Activated gamma-delta T cell treated with anti-CD3 and anti-CD28 coated beads, Interleukin-2, amount 50 U/mL, for 16 hours (primary cell): ENCODE results near the gene PRKCD.
"Not testable (repeated sequence)": the region's sequence is repeated elsewhere in the genome, so short reads cannot be mapped to it uniquely, and the experiment has no call there.

ENCODE experiments used
- DNase-seq: peaks from one replicate; pipeline ENCODE4 v3.0.0-alpha.2; 2020; ENCODE audit warnings: low read depth

Gene PRKCD

GRCh38 chr3:53139906-53140846 lies 20.8 kb upstream of the PRKCD start:
- DNase-seq, result no peak

DNA sequence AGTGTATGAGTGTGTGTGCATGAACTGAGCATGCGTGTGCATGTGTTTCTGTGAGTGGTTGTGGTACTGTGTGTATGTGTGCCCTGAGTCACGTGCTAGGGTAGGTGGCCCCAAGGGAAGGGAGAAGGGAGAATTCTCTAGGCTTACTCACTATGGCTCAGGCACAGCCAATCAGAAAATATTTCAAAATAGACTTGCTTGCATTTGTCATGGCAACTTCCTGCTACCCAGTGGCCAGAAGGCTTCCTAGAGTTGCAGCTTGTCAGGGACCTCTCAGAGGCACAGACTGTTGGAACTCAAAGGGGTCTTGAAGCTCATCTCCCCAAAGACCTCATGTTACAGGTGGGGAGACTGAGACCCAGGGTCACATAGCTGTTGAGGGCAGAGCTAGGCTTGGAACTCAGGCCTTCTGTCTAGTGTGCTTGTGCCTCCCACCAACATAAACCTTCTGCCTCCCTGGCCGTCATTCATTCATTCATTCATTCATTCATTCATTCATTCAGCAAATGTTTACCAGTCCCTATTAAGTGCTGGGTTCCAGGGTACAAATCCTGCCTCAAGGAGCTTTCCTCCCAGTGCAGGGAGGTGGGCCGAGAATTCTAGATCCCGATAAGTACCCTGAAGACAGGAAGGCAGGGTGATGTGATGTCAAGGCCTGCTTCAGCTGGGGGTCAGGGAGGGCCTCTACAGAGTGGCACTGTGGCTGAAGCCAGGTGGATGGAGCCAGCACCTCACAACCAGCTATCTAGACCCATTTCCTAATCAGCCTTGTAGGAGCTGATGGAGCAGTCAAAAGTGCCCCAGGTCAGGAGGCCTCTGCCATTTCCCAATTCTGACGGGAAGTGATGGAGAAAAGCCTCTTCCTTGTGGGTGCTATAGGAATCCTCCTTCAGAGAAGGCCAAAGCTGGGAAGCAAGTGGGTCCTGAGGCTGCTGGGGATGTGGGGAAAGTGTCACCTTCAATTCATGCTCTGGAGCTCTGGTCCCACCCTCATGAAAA lies 19.9 kb upstream of the PRKCD start:
- DNase-seq, result no peak

GRCh38 chr3:53142986-53143385 lies 18.0 kb upstream of the PRKCD start:
- no peak for DNase-seq

DNA sequence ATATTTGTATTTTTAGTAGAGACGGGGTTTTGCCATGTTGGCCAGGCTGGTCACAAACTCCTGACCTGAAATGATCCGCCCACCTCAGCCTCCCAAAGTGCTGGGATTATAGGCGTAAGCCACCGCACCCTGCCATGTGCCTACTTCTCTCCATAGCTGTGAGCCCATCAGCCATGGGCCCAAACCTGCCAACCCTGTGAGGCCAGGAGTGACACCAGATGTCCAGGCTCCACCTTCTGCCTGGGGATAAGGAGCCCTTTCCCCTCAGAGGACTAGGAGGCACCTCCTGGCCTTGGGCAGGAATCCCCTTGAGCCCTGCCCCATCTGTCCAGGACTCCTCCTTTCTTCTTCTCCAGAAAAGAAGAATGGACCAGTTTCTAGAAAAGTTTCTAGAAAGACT lies 16.6 kb upstream of the PRKCD start:
- DNase-seq, result no peak

GRCh38 chr3:53144862-53145712 lies 15.9 kb upstream of the PRKCD start:
- DNase-seq, result no peak

- no peak for DNase-seq
These were observed 15.3 kb upstream of the PRKCD start for GRCh38 chr3:53145713-53146080.

GRCh38 chr3:53146319-53146891 lies 14.6 kb upstream of the PRKCD start:
- no peak for DNase-seq

DNA sequence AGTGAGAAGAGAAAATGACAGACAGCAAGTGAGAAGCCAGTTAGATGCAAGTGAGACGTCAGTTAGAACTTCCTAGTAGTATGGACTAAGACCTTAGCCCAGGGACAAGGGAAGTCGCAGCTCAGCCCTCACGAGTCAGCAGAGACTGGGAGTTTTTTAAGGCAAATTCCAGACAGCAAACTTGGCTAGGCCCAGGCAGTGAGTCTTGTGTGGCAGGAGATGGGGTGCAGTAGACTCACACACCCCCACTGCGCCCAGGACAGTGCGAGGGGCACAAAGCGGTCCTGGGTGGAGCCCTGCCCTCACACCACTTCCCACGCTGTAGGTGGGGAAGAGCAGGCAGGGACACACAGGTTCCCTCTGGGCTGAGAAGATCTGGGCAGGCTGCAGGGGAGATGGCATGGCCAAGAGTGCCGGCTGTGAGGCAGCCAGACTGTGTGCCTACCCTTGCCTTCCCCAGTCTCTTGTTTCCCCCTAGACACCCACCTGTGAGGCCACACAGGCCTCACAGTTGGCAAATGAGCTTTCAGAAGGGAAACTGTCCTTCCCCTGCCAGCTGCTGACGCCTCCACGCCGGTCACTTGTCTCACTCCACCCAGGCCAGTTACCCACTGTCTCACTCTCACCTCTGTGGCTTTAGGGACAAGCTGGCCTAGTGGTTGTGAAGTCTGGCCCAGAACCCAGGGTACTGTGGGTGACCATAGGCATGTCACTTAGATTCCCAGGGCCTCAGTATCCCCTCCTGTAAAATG lies 13.7 kb upstream of the PRKCD start:
- no peak for DNase-seq

DNA sequence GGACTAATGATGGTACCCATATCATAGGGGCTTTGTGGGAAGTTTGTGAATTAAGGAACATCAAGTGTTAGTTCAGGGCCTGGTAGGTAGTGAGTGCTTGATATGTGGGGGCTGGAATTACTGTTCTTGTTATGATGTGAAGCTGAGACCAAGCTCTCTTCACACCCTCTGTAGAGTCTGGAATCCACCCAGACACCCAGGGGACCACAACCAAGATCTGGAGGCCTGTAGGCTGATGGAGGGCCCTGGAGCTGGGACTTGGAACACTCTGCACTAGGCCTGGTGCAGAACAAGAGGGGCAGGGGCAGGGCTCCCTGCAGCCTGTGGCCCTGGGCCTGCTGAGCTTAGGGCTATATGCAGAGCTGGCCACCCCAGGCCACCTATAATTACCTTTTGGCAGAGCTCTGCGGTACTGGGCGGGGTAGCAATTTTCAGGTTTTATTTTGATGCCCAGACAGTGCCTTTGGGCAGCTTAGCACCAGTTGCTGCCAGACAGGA lies 13.1 kb upstream of the PRKCD start:
- DNase-seq, result no peak

DNA sequence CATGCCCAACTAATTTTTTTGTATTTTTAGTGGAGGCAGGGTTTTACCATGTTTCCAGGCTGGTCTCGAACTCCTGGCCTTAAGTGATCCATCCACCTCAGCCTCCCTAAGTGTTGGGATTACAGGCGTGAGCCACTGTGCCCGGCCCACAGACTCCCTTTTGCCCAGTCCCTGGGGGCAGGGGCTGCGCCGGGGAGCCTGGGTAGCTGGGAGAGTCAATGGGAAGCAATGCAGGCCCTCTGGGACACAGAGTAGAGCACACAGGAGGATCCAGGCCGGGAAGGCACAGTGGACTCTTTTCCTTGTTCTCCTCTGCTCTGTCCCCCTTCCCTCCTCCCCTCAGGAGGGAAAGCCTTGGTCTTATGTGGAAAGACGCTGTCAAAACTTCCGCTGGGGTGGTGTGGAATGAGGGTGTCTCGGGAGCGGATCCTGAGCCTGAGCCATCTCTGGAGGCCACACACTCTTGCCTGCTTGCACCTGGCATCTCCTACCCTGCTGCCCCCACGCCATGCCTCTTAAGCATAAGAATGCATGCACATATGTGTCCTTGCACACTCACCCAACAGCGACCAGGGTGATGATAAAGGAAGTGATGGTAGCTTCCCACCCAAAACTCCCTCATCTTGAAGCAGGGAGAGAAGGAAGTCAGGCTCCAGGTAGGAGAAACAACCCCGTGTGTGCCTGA lies 11.9 kb upstream of the PRKCD start:
- DNase-seq, result no peak

- no peak for DNase-seq
These were observed 11.3 kb upstream of the PRKCD start for GRCh38 chr3:53149699-53150098.

GRCh38 chr3:53150247-53151085 lies 10.5 kb upstream of the PRKCD start:
- no peak for DNase-seq

DNA sequence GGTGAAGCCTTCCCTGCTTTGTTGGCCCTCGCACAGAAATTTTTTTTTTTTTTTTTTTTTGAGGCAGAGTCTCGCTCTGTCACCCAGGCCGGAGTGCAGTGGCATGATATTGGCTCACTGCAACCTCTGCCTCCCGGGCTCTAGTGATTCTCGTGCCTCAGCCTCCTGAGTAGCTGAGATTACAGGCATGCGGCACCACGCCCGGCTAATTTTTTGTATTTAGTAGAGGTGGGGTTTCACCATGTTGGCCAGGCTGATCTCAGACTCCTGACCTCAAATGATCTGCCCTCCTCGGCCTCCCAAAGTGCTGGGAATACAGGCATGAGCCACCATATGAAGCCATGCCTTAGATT lies 9.9 kb upstream of the PRKCD start:
- DNase-seq, result not testable (repeated sequence)

- DNase-seq, result no peak
These were observed 9.5 kb upstream of the PRKCD start for GRCh38 chr3:53151465-53151864.

GRCh38 chr3:53151870-53152660 lies 8.9 kb upstream of the PRKCD start:
- DNase-seq, result no peak

DNA sequence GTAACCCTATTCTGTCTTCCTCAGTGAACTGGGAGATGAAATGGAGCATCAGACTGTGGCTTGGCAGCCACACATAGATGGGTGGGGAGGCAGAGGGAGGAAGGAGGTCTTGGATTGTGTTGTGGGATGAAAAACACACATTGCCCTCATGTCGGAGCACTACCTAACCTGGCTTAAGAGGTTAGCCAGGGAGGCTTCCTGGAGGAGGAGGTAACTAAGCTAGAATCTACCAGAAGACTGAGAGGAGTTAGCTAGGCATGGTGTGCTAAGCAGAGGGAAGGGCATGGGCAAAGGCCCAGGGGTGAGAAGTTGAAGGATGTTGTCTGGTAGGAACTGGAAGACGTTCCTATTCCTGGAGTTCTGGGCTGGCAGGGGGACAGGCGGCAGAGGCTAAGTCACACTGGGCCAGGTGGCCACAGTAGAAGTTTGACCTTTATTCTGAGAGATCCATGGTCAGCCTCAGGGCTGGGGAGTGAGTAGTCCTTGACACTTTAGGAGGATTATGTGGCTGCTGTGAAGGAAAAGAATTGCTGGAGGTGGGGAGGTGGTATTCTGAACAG lies 7.7 kb upstream of the PRKCD start:
- no peak for DNase-seq

- no peak for DNase-seq
These were observed 7.0 kb upstream of the PRKCD start for GRCh38 chr3:53153980-53154379.

GRCh38 chr3:53154881-53155285 lies 6.1 kb upstream of the PRKCD start:
- DNase-seq, result no peak
